GM08714 (cell line): Measurements from ENCODE around the gene GRAP2.
"Not testable (repeated sequence)": the region's sequence is repeated elsewhere in the genome, so short reads cannot be mapped to it uniquely, and the experiment has no call there.

ENCODE experiments used
- H3K4me3 ChIP-seq: fragments of 200-500 bp; sonication (Bioruptor generic); 2 replicates; pipeline ENCODE4 v1.5.1; 2014; ENCODE audit warnings: mild to moderate bottlenecking, low read length, inconsistent platforms
- ZNF274 ChIP-seq: IDR thresholded peaks from 2 replicates; pipeline ENCODE4 v1.6.1; 2012; ENCODE audit warnings: mild to moderate bottlenecking, low read depth, low read length

Gene GRAP2

DNA sequence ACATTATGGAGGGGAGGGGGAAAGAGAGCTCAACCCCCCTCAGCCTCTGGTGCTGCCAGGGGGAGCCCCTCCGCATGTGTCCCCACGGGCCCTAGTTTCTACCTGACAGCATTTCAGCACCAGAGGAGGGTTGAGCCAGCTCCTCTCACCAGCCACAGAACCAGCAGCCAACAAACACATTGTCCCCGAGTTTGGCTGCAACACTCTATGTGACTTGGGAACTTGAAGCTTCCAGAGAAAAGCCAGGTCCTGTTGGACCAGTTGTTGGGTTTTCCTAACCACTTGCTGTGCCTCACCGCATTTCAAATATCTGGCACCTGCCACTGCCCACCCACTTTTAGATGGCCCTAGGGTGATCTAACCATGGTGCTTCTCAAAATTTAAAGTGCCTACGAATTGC, 72.8 kb downstream of the GRAP2 start:
- TF ChIP-seq ZNF274 = no peak
- H3K4me3 ChIP-seq = no peak overlapping the region

DNA sequence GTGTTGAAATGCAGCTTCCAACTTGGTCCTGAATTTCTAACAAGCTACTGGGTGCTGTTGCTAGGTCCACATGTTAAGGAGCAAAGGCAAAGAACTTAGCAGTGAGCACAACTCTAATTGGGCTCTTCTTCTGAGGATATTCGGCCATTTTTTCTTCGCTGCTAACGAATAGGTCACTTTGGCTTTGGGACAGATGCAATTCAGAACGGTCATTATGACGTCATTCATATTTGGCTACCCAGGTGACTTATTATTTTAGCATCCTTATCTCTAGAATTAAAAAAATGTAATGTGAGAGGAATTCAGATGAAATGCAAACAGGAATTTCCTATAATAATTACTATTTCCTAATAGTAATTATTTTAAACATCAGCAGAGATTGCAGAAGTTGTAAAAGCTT, 73.2 kb downstream of the GRAP2 start:
- no peak overlapping the region for H3K4me3 ChIP-seq
- no peak for TF ChIP-seq ZNF274

DNA sequence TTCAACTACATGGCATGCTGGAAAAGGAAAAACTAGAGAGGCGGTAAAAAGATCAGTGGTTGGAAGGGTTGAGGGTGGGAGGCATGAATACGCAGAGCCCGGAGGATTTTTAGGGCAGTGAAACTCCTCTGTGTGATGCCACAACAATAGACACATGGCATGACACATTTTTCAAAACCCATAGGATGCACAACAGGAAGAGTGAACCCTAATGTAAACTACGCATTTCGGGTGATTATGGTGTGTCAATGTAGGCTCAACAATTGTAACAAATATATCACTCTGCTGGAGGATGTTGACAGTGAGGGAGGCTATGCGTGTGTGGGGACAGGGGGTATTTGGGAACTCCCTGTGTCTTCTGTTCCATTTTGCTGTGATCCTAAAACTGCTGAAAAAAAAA, 78.2 kb downstream of the GRAP2 start:
- no peak overlapping the region for H3K4me3 ChIP-seq
- no peak for TF ChIP-seq ZNF274

DNA sequence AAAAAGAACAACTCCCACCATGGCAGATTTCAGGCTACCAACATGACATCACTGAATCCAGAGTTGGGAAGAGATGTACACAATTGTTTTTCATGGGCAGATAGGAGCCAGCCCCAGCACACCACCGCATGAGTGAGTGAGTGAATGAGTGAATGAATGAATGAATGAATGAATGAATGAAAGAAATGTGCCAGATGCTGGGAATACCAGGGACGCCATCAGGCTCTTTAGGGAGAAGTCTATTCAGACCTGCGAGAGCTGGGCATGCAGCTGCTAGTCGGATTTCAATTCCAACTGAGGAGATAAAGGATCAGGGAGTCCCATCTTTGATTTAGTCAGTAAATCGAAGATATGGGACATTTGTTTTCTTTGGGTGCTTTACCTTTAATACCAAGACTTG, 78.6 kb downstream of the GRAP2 start:
- no peak for TF ChIP-seq ZNF274
- H3K4me3 ChIP-seq = no peak overlapping the region

DNA sequence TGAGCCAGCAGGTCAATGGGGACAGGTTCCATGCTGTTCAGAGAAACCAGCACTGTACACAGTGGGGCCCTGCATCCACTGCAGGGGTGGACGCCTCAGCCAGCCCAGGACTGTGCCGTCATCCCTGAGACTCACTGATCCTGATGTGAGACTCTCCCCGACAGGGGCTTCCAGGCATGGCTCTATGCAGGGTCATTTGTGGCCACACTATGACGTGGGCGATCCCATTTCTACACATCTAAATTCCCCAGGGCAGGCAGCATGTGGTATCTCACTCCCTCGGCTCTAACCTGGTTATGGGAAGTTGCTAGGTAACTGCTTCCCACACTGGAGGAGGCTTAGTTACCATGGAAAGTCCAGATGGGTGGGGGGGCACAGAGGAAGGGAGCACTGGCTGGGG, 79.7 kb downstream of the GRAP2 start:
- no peak for TF ChIP-seq ZNF274
- H3K4me3 ChIP-seq = no peak overlapping the region

DNA sequence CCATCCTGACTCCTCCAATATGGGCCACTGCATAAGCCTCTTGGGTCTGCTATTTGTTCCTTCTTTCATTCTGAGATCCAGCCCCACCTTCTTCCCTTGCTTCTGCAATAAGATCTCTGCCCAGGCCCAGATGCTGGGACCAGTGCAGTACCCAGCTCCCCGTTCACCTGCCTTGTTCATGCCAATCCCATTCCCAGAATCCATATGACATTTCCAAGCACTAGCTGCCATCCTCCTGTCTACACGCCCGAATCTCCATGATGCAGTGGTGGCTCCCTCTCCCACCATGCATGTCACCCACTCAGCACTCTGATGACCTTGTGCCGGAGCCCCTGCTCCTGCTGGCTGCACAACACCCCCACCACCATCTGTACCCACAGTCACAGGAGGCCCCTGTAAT, 82.5 kb downstream of the GRAP2 start:
- TF ChIP-seq ZNF274 = no peak
- no peak overlapping the region for H3K4me3 ChIP-seq

DNA sequence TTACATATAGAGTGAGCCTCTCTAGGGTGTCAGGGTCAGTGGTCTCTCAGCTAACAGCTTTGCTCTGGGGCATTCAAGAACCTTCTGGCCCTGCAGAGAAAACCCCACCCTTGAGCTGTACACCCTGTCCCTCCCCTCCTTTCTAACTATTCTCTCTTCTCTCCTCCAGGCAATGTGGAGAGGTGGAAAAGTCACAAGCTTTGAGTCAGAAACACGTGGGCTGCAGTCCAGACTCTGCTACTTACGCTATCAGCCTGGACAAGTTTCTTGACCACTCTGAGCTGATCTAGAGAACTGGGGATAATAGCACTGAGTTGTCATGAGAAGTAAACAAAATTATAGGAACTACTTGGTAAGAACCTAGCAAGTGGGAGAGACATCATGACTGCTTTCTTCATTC, 83.1 kb downstream of the GRAP2 start:
- TF ChIP-seq ZNF274 = no peak
- H3K4me3 ChIP-seq = no peak overlapping the region

DNA sequence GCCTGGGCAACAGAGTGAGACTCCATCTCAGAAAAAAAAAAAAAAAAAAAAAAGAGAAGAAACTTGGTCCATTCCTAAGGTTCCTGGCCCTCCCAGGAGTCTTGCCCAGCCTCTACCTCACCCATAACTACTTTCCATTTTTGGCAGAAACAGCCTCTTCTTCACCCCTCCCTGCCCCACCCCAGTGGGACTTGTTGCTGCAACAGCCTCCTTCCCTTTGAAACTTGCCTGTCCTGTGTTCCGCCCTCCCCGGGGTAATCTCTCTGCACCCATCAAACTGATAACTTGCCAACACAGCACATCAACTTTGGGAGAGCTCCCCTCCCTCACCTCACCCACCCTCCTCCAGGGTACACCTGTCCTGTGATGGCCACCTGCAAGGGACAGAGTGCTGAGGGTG, 83.9 kb downstream of the GRAP2 start:
- no peak for TF ChIP-seq ZNF274
- H3K4me3 ChIP-seq = no peak overlapping the region

DNA sequence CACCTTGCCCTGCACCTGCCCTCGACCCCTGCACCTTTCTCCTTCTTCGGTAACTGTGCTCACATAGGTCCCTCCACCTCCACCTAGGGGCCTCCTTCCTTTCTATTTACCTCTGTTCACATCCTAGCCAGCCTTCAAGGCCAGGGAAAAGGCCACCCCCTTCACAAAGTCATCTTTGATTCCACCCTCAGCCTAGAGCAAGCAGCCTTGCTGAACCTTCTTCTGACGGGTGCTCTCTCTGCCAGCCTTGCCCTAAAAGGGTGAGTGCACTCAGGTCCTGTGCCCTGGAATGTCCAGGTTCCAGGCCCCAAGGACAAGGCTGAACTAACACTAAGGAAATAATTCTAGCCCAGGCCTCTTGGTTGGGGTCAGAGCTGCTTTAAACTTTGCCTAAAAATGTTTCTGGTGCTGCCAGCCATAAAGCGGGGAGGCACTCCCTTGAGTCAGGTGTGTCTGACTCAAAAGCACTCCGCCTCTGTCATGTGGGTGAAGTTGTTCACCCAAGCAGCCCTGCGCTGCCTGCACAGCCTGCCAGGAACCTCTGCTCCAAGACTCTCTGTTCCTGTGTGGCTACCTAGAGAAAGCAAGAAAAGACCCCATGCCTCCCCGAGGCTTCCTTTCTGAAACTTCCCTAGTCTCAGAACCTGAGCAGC, 84.6 kb downstream of the GRAP2 start:
- H3K4me3 ChIP-seq = no peak overlapping the region
- no peak for TF ChIP-seq ZNF274

DNA sequence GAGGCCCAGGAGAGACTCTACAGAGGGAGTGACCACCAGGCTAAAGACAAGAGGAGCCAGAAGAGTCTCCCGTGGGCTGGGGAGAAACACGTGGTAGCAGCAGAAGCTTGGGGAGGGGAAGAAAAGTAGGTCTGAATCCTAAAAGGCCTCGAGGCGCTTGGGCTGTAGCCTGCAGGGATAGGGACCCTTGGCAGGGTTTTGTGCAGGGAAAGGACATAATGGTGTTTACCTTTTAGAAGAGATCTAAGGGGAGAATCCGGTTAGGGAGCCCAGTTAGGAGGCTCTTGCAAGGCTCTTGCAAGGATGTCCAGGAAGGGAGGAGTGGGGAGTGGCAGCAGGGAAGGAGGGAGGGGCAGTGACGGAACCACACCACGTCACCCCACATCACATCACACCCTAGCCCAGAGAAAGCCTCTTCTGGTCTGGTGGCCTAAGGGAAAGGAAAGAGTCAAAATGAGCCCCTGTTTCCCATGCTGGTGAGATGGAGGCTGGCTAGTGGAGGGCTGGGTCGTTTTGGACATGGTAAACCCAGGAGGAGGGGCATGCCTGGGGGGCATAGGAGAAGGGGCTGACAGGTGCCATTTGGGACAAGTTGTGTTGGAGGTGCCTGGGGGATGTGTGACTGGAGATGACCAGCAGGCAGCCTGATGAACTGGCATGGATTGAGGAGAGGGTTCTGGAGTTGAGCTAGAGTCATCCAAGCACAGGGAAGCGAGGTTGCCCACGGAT, 87.7 kb downstream of the GRAP2 start:
- H3K4me3 ChIP-seq = no peak overlapping the region
- TF ChIP-seq ZNF274 = no peak

DNA sequence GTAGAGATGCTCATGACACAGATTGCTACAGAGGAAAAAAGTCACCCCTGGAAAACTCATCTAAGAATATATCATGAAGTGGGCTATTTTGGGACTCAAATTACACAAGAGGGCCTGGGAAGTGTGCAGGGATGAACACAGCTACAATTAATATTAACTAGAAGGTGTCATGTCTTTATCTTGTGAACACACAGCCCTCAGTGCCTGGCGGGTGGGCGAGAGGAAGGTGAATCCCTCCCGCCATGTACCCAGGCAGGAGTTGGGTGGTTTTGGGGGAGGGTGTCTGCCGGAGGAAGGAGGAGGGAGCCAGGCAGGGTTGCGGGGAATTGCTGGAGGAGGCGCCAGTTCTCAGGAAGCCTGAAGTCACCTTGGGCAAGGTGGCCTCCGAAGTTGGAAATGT, 88.7 kb downstream of the GRAP2 start:
- H3K4me3 ChIP-seq = no peak overlapping the region
- TF ChIP-seq ZNF274 = no peak

DNA sequence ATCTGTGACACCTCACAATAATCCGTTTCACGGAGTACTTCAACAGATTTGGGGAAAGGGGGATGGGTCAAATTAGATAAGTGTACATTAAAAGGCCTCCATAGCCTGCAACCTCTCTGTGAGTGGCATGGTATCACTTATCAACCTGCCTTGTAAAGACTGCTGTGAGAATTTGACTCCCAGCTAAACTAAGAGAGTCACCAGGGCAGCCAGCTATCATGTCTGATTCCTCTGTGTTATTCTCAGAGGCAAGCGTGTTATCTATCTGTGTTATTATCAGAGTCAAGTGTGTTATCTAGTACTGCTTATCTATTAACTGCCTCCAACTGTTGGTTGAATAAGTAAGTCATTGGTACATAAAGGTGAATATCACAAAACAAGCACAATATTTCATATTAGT, 89.8 kb downstream of the GRAP2 start:
- no peak overlapping the region for H3K4me3 ChIP-seq
- TF ChIP-seq ZNF274 = no peak

DNA sequence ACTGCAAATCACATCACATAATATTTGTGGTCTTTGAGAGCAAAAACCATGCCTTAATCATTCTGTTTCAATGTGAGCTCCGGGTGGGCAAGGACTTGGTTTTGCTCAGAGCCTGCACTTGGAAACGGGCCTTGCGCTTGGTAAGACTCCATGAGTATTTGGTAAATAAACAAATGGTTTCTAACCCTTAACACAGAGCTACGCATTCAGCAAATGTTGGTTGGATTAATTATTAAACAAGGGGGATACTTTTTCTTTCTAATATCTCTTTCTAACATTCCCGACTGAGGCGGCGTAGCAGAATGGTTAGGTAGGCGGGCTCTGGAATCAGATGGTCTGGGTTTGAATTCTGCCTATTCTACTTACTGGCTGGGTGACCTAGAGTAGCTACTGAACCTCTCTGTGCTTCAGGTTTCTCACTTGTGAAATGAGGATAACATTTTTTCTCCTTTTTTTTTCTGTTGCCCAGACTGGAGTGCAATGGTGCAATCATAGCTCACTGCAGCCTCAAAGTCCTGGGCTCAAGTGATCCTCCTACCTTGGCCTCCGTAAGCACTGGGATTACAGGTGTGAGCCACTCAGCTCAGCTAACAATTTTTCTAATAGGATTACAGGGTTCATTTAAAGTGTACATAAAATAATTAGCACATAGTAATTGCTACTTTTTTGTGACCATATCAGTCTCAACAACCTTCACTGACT, 90.4 kb downstream of the GRAP2 start:
- TF ChIP-seq ZNF274 = no peak
- no peak overlapping the region for H3K4me3 ChIP-seq

DNA sequence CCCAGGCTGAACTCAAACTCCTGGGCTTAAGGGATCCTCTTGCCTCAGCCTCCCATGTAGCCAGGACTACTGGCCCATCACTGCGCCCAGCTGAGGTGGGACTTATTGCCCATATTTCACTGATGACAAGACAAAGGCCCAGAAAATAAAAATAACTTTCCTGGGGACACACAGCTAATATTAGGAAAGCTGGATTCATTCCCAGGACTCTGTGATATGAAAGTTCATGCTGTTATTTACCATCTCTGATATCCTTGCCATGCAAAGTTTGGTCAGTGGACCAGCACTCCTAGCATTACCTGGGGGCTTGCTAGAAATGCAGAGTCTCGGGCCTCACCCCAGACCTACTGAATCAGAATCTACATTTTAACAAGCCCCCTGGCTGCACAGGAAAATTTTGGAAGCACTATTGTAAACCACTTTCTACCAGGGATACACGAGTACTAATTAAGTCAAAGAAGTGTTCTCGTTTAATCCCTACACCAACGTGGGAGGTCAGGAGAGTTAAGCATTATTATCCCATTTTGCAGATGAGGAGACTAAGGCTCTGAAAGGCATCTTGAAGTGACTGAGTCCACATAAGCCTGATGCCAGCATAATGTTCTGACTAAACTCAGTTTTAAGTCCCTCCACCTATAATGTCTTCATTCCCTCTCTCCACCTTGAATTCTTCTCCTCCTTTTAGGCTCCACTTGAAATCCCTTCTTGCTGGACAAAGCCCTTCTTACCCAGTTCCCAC, 91.4 kb downstream of the GRAP2 start:
- no peak for TF ChIP-seq ZNF274

DNA sequence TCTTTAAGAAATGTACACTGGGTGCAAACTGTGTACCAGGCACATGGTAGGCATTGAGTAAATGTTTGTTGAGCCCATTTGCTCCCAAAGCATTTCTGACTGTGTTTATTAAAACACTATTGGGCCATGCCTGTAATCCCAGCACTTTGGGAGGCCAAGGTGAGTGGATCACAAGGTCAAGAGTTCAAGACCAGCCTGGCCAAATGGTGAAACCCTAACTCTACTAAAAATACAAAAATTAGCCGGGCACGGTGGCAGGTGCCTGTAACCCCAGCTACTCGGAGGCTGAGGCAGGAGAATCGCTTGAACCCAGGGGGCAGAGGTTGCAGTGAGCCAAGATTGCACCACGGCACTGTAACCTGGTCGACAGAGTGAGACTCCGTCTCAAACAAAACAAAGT, 92.0 kb downstream of the GRAP2 start:
- H3K4me3 ChIP-seq = not testable (repeated sequence)

More for the DNA sequence above, 91.4 kb downstream of the GRAP2 start:
- no peak overlapping the region for H3K4me3 ChIP-seq
